HG03378 (cell line): ENCODE data around the gene LSR.

Experiments used
- ATAC-seq: cut with Tn5 transposase; IDR thresholded peaks from one replicate; pipeline ENCODE4 v1.9.1; 2021; ENCODE audit warnings: mild to moderate bottlenecking, moderate library complexity; ENCODE audit not compliant: unreplicated experiment

The LSR gene

GRCh38 chr19:35297922-35298321, 49.1 kb downstream of the LSR start:
- no peak for ATAC-seq

- no peak for ATAC-seq
Observed at GRCh38 chr19:35298561-35298972, 49.8 kb downstream of the LSR start.

- ATAC-seq, result no peak
Observed at GRCh38 chr19:35299523-35300338, 50.9 kb downstream of the LSR start.

- no peak for ATAC-seq
Observed at GRCh38 chr19:35300339-35300649, 51.5 kb downstream of the LSR start.

- no peak for ATAC-seq
Observed at GRCh38 chr19:35301961-35302360, 53.2 kb downstream of the LSR start.

- ATAC-seq, result no peak
Observed at GRCh38 chr19:35302446-35302845, 53.6 kb downstream of the LSR start.

- ATAC-seq, result no peak
Observed at GRCh38 chr19:35303357-35303915, 54.6 kb downstream of the LSR start.

DNA sequence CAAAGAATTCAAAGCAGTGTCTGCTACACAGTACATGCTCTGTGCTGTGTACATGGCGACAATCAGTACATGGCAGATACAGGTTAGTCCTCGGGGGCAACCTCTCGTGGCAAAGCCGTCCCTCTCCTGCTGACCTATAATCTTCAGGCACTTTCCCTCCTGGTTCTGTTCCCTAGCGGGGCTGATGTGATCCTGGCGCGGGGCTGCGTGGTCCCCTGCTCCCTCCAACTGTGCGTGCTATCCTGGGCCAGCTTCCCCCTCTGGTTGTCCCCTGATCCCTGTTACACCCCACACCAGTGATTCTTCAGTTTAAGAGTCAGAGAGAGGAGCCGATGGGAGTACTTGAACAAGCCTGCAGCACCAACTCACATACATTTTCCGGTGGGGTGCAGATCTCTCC, 55.2 kb downstream of the LSR start:
- no peak for ATAC-seq

DNA sequence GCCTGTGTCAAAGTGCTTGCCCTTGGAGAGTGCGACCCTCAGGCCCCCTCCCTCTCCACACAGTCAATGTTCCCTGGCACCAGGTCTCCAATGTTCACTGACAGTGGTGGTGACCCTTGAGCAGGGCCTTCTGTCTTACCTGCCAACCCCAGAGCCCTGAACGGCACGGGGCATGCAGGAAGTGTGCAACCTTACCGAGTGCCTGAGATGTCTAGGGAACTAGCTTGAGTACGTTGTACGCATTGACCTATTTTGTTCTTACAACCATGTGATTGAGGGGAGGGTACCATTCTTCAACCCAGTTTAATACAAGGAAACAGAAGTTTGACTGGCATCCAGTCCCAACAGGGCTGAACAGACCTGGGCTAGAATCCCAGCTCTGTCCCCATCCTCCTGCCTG, 56.4 kb downstream of the LSR start:
- ATAC-seq, result no peak

GRCh38 chr19:35306473-35307246, 57.9 kb downstream of the LSR start:
- ATAC-seq, result no peak

DNA sequence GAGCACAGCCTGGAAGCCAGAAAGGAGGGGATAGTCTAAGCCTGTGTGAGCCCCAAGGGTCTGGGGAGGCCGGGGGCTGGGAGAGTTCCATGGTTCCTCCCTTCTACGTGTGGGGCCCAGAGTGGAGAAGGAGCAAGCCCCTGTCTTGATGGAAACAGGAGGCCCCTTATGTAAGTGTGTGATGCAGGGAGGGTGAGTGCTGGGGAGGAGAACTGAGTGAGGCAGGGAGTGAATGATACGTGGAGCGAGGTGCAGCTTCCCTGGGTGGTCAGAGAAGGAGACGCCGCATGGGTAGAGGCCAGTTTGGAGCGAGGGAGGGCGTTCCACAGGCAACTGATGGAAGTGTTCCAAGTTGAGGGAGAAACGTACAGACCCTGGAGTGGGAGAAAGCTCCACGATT, 59.1 kb downstream of the LSR start:
- ATAC-seq, result no peak

DNA sequence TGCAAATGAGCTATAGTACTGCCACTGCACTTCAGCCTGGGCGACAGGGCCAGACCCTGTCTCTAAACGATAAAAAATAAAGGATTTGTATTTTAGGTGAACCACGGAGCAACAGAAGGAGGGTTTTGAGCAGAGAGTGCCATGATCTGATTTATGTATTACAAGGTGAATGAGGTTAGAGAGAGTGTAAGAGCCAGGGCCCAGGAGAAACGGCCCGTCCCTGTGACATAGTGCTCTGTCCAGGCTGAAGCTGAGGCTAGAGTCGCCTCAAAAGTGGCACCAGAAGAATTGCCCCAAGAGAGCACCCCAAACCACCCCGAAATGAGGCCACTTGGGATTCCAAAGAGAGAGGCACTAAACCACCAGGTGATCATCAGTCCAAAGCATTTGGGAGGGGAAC, 60.1 kb downstream of the LSR start:
- no peak for ATAC-seq

DNA sequence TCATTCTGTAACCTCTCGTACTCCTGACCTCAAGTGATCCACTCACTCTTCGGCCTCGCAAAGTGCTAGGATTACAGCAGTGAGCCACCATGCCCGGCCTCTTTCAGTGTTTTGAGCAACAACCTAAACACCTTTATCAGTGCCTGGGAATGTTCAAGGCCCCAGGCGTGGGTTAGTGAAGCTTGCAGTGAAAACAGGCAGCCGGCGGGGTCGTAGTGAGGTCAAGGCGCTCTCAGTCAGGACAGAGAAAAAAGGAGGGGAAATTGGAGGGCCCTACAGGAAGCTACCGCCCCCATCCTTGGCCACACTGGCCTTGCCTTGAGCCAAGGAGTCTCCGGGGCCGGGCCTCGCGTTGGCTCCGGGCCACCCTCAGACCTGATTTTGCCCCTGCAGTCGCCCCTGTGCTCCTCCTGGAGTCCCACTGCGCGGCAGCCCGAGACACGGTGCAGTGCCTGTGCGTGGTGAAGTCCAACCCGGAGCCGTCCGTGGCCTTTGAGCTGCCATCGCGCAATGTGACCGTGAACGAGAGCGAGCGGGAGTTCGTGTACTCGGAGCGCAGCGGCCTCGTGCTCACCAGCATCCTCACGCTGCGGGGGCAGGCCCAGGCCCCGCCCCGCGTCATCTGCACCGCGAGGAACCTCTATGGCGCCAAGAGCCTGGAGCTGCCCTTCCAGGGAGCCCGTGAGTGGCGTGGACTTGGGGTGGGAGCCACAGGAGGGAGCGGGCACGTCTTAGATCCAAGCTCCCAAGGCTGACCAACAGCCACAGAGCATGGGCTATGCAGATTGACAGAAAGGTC, 60.9 kb downstream of the LSR start:
- no peak for ATAC-seq

DNA sequence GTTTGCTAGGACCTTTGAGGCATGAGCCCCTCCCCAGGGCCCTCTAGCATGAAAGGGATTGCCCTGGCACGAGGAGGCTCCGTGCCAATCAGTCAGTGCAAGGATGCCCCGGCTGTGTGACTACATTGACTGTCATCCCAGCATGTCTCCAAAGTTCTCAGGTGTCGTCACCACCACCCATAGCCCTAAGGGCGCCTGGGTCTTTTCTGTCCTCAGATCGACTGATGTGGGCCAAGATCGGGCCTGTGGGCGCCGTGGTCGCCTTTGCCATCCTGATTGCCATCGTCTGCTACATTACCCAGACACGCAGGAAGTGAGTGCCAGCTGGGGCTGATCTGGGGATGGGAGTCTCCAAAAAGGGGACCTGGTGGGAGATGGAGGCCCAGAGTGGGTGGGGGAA, 61.5 kb downstream of the LSR start:
- ATAC-seq, result no peak

GRCh38 chr19:35310811-35311465, 62.1 kb downstream of the LSR start:
- no peak for ATAC-seq

GRCh38 chr19:35311901-35312665, 63.3 kb downstream of the LSR start:
- no peak for ATAC-seq

DNA sequence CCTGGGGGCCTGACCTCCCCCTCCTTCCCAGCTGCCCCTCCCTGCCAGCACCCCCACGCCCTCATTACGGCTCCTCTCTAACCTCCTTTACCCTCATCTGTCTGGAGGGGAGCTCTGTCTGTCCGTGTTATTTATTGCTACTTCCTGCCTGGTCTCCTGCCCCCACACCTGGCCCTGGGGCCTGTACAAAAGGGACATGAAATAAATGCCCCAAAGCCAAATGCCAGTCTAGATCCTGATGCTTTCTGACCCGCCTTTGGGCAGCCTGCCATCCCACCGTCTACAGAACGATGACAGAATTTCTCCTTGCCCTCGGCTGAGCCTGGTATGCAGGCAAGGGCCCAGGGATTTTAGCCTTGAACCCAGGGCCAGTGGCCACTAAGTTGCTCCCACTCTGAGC, 64.8 kb downstream of the LSR start:
- no peak for ATAC-seq

DNA sequence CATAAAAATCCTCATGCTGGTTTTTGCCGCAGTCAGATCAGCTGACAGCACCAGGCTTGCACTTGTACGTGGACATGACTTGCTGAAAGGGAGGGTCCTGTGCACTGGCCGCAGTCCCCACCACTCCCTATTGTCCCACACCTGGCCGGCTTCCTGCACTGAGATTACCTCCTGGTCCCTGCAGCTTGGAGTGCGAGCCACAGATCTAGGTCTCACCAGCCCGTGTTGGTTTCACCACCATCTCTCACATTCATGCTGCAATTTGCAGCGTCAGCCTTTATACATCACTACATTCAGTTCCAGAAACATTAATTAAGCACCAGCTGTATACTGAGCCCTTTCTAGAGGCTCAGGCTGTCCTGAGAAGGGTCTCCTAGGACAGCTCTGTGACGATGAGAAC, 65.2 kb downstream of the LSR start:
- ATAC-seq, result no peak

DNA sequence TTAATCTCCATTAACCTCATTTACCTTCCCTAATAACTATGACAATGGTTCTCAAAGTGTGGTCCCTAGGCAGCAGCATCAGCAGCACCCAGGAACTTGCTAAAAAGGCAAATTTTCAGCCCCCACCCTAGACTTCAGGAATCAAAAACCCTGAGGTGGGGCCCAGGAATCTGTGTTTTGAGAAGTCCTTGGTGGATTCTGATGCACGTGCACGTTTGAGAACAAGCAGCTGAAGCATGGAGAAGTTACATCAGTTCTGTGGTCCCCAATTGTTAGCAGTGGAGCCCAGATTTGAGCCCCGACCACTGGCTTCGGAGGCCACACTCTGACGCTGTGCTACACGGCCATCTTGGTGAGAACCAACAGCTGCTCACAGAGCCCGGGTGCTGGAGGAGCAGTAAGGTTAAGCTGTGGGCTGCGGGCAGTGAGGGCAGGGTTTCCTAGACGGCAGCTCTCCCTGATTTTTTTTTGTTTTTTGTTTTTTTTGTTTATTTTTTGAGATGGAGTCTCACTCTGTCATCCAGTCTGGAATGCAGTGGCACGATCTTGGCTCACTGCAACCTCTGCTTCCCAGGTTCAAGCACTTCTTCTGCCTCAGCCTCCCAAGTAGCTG, 66.2 kb downstream of the LSR start:
- ATAC-seq, result no peak

DNA sequence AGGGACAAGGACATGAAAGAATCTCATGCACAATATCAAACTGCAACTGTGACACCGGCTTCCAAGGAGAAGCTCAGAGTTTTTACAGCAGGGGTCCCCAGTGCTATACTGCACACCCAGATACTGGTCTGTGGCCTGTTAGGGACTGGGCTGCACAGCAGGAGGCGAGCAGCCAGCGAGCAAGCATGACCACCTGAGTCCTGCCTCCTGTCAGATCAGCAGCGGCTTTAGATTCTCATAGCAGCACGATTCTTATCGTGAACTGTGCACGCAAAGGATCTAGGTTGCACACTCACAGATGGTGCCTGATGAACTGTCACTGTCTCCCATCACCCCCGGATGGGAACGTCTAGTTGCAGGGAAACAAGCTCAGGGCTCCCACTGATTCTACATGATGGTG, 67.1 kb downstream of the LSR start:
- no peak for ATAC-seq
